ENCODE data around the gene CBX5. TPM values are rescaled to one million over a fixed set of nuclear protein-coding genes. Genes with fewer than 3 reads are reported as not detected.

The CBX5 gene
- total RNA-seq, 1 experiment from 2014 or later = 173 TPM

GRCh38 chr12:54208591-54208990 is 71.3 kb downstream of the CBX5 start:
- no peak overlapping the region for H3K4me3 Mint-ChIP-seq (ENCODE audit: low read depth, unreplicated experiment)
- intact Hi-C loops (cut with micrococcal nuclease; ENCODE audit: unreplicated experiment) = no loop called here
- TF ChIP-seq CTCF (IDR thresholded peaks at IDR 0.05; ENCODE audit: unreplicated experiment) = no peak
- CTCF ChIA-PET = interaction anchor here (1.8 to 2.9 kb wide), 3 partner anchors 17 to 200 kb away, joined by 9 to 25 read pairs (median 11); partner anchors contain the start of genes HOXC5 and HOXC8
- H3K36me3 Mint-ChIP-seq (ENCODE audit: insufficient read depth, unreplicated experiment) = no peaks in the 10 kb centered on the region
- H3K27ac Mint-ChIP-seq (ENCODE audit: unreplicated experiment) = no peak overlapping the region
- no peaks in the 10 kb centered on the region for H3K9me3 Mint-ChIP-seq (ENCODE audit: low read depth, unreplicated experiment)
- no TSS peak for BruUV-seq (replicated peaks)
- peaks cover 89% of the 10 kb centered on the region for H3K27me3 Mint-ChIP-seq (ENCODE audit: unreplicated experiment)
- no peak for DNase-seq
- no peaks in the 10 kb centered on the region for H3K4me1 Mint-ChIP-seq (ENCODE audit: low read depth, unreplicated experiment)

- Mint-ChIP-seq H3K4me3 (ENCODE audit: low read depth, unreplicated experiment) (no peak overlapping the region), H3K36me3 (ENCODE audit: insufficient read depth, unreplicated experiment) (no peaks in the 10 kb centered on the region), H3K27ac (ENCODE audit: unreplicated experiment) (no peak overlapping the region), H3K4me1 (ENCODE audit: low read depth, unreplicated experiment) (no peaks in the 10 kb centered on the region), H3K27me3 (ENCODE audit: unreplicated experiment) (peaks cover 86% of the 10 kb centered on the region), H3K9me3 (ENCODE audit: low read depth, unreplicated experiment) (no peaks in the 10 kb centered on the region)
- CTCF ChIA-PET = interaction anchor here (0.6 to 3.6 kb wide), 13 partner anchors 12 to 464 kb away, joined by 3 to 25 read pairs (median 6); partner anchors contain the start of genes HOXC10, HOXC5, HOXC6 and HOXC8
- intact Hi-C loops (cut with micrococcal nuclease; ENCODE audit: unreplicated experiment) = loop anchor here (1.0 kb wide), 1 partner anchor 201 kb away; no protein-coding TSS in a partner anchor
- no TSS peak for BruUV-seq (replicated peaks)
- TF ChIP-seq CTCF (IDR thresholded peaks at IDR 0.05; ENCODE audit: unreplicated experiment) = peak; percentile 92
- DNase-seq = peak; percentile 92
Measured at GRCh38 chr12:54207539-54208294, 72.2 kb downstream of the CBX5 start.

GRCh38 chr12:54206791-54207190 is 73.1 kb downstream of the CBX5 start:
- Mint-ChIP-seq H3K4me1 (ENCODE audit: low read depth, unreplicated experiment) (no peaks in the 10 kb centered on the region), H3K27ac (ENCODE audit: unreplicated experiment) (no peak overlapping the region), H3K4me3 (ENCODE audit: low read depth, unreplicated experiment) (no peak overlapping the region), H3K36me3 (ENCODE audit: insufficient read depth, unreplicated experiment) (no peaks in the 10 kb centered on the region), H3K27me3 (ENCODE audit: unreplicated experiment) (peaks cover 77% of the 10 kb centered on the region), H3K9me3 (ENCODE audit: low read depth, unreplicated experiment) (no peaks in the 10 kb centered on the region)
- CTCF ChIA-PET = interaction anchor here (1.3 to 3.6 kb wide), 6 partner anchors 15 to 207 kb away, joined by 3 to 25 read pairs (median 8); partner anchors contain the start of genes HOXC5, HOXC9 and SMUG1
- TF ChIP-seq CTCF (IDR thresholded peaks at IDR 0.05; ENCODE audit: unreplicated experiment) = no peak
- BruUV-seq (replicated peaks) = no TSS peak
- no peak for DNase-seq
- intact Hi-C loops (cut with micrococcal nuclease; ENCODE audit: unreplicated experiment) = loop anchor here (1.0 kb wide), 1 partner anchor 200 kb away; no protein-coding TSS in a partner anchor

- CTCF ChIA-PET = no interaction called here
- no peak for DNase-seq
- Mint-ChIP-seq H3K36me3 (ENCODE audit: insufficient read depth, unreplicated experiment) (no peaks in the 10 kb centered on the region), H3K27me3 (ENCODE audit: unreplicated experiment) (peaks cover 71% of the 10 kb centered on the region), H3K27ac (ENCODE audit: unreplicated experiment) (no peak overlapping the region), H3K9me3 (ENCODE audit: low read depth, unreplicated experiment) (no peaks in the 10 kb centered on the region), H3K4me3 (ENCODE audit: low read depth, unreplicated experiment) (no peak overlapping the region), H3K4me1 (ENCODE audit: low read depth, unreplicated experiment) (no peaks in the 10 kb centered on the region)
- no peak for TF ChIP-seq CTCF (IDR thresholded peaks at IDR 0.05; ENCODE audit: unreplicated experiment)
- BruUV-seq (replicated peaks) = no TSS peak
- intact Hi-C loops (cut with micrococcal nuclease; ENCODE audit: unreplicated experiment) = no loop called here
Measured at GRCh38 chr12:54204316-54204715, 75.6 kb downstream of the CBX5 start.
